Lower lobe of right lung (tissue), 2 donors: ENCODE measurements around the gene TNFRSF8. TPM values are rescaled to one million over a fixed set of nuclear protein-coding genes. Genes with fewer than 3 reads are reported as not detected.
A peak's percentile ranks its signal among the peaks of the same experiment; 100 is the strongest.

Source experiments
- ATAC-seq, 2 donors: fragments of 200-7000 bp; cut with Tn5 transposase; one replicate each; pipeline ENCODE4 v1.9.1; 2020 to 2022; ENCODE audit warnings: mild to moderate bottlenecking in 2 of 2, moderate library complexity in 2 of 2
- DNase-seq: peaks from one replicate; pipeline ENCODE4 v3.0.0-alpha.2; 2020
- H3K27ac ChIP-seq: fragments of 200-600 bp; one replicate; pipeline ENCODE4 v1.8.0; 2022
- H3K27me3 ChIP-seq: fragments of 200-600 bp; one replicate; pipeline ENCODE4 v1.8.0; 2022; ENCODE audit warnings: low read depth
- H3K36me3 ChIP-seq: fragments of 200-600 bp; one replicate; pipeline ENCODE4 v1.8.0; 2022; ENCODE audit warnings: mild to moderate bottlenecking
- H3K4me1 ChIP-seq: fragments of 200-600 bp; one replicate; pipeline ENCODE4 v1.8.0; 2022
- H3K4me3 ChIP-seq: fragments of 200-600 bp; one replicate; pipeline ENCODE4 v1.8.0; 2022; ENCODE audit warnings: mild to moderate bottlenecking
- H3K9me3 ChIP-seq: fragments of 200-600 bp; one replicate; pipeline ENCODE4 v1.8.0; 2022
- CTCF ChIP-seq: fragments of 200-600 bp; IDR thresholded peaks from one replicate; pipeline ENCODE4 v1.8.0; 2022; ENCODE audit warnings: antibody characterized with exemption, mild to moderate bottlenecking
- intact Hi-C: fragments of 100-400 bp; cut with DNase I; formaldehyde crosslinking; loops from one replicate; pipeline ENCODE4 v1.11.0; 2022
- total RNA-seq: library from RNA; stranded (reverse); fragmentation: NEBNext Ultra II Directional; extraction: Animal tissue kit (Norgen Biotek cat#: 25700); gene quantifications from one replicate; pipeline ENCODE4 v1.2.1, GENCODE V29; 2021
- donor health status: DM: no; HTN: yes; CAD: no; lungs with severe emphysema.

Gene TNFRSF8
- total RNA-seq, 1 donor from 2014 or later: 2.7 TPM

DNA sequence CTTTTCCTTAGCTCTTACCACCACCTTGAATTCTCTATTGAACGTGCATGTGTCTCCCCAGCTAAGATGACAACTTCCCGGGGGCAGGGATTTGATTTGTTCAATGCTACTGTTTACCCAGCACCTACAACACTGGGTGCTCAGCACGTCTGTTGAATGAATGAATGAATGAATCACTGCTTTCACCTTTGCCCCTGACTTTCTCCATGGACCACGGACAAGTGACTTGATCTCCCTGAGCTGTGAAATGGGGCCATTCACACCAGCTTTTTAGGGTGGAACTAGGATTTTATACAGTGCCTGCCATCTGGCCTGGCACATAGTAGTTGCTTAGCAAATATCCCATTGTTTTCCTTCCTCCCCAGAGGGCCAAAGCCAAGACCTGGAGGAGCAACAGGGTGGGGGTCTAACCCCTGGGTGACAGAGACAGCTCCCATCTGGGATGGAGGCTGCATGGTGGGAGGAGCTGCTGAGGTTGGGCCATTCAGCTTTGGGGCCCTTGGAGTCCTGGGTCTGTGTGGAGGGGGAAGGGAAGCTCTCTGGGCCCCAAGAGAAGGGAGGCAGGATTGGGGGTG lies 119.4 kb downstream of the TNFRSF8 start:
- Histone ChIP-seq H3K27me3 (no peaks in the 10 kb centered on the region), H3K36me3 (no peaks in the 10 kb centered on the region), H3K27ac (peak overlapping the region; percentile 74), H3K4me3 (no peak overlapping the region), H3K4me1 (peaks cover 99% of the 10 kb centered on the region), H3K9me3 (no peaks in the 10 kb centered on the region)
- no peak for DNase-seq
- no peak for TF ChIP-seq CTCF
- no peak for ATAC-seq
- intact Hi-C loops: no loop called here

DNA sequence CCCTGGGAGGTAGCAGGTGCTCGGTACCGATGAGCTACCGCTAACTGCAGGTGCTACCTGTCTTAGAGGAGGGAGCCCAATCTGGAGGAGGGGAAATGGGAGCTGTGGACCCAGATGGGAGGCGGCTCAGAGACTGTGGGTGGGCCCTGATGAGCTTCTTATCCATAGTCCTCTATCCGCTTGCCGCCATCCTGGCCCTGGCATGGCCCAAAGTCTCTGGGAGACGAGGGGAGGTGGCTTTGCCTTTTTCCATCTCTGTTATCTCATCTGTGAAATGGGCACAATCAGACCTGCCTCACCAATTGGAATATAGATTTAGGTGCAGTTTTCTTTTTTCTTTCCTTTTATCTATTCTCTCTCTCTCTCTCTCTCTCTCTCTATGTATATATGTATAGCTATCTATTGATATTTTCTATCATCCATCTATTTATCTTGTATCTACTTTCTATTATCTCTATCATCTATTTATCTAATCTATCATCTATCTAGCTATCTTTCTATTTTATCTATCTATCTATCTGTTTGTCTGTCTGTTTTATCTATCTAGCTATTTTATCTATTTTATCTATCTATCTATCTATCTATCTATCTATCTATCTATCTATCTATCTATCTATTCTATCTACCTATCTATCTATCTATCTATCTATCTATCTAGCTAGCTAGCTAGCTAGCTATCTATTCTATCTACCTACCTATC lies 120.1 kb downstream of the TNFRSF8 start:
- Histone ChIP-seq H3K36me3 (no peaks in the 10 kb centered on the region), H3K4me1 (peaks cover 99% of the 10 kb centered on the region), H3K4me3 (no peak overlapping the region), H3K27me3 (no peaks in the 10 kb centered on the region), H3K9me3 (no peaks in the 10 kb centered on the region), H3K27ac (peak overlapping the region; percentile 74)
- no peak for TF ChIP-seq CTCF
- intact Hi-C loops: no loop called here
- no peak for DNase-seq
- ATAC-seq: no peak

GRCh38 chr1:12184008-12184681 lies 121.0 kb downstream of the TNFRSF8 start:
- peak; percentile 42 for TF ChIP-seq CTCF
- Histone ChIP-seq H3K9me3 (no peaks in the 10 kb centered on the region), H3K36me3 (no peaks in the 10 kb centered on the region), H3K4me1 (peaks cover 99% of the 10 kb centered on the region), H3K27me3 (no peaks in the 10 kb centered on the region), H3K27ac (peak overlapping the region; percentile 90), H3K4me3 (peak overlapping the region; percentile 34)
- intact Hi-C loops: no loop called here
- ATAC-seq (peak; percentile 76 to 86), DNase-seq (peak; percentile 89)

DNA sequence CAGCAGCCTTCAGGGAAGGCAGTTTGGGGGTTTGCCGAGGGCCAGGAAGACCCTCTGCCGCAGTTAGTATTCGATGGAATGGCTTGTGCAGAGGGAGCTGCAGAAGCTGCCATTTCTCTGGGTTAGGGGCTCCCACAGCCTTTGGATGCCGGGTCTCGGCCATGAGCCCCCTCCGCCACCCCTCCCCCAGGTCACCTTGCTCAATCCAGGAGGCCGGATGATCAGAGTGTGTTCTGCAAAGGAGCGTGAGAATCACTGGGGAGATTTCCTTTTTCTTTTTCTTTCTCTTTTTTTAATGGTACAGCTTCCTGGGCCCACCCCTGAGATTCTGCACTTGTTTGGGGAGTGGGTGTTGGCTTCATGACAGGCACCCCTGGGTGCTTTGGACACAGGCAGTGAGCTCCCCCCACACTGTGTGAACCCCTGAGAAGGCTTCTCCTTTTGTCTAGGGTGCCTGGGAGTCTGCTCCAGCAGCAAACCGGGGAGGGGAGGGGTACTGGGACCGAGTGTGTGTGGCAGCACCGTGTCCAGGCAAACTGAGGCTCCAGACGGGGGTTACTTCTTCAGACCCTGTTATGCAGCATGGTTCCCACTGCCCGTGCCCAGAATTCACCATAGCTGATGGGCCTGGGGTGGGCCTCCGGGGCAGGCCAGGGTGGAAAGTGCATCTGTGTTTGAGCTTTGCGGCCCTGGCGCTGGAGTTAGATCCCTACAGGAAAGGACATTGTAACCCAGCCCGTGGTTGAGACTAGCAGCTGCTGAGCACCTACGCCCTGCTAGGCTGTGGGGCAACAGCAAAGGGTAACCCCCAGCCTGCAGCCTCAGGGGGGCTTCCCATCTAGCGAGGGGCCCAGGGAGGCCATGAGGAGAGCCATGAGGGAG lies 122.2 kb downstream of the TNFRSF8 start:
- Histone ChIP-seq H3K36me3 (peaks cover 7% of the 10 kb centered on the region), H3K27ac (peak overlapping the region; percentile 90), H3K9me3 (no peaks in the 10 kb centered on the region), H3K27me3 (no peaks in the 10 kb centered on the region), H3K4me1 (peaks cover 90% of the 10 kb centered on the region), H3K4me3 (peak overlapping the region; percentile 34)
- DNase-seq: no peak
- intact Hi-C loops: no loop called here
- no peak for ATAC-seq
- no peak for TF ChIP-seq CTCF
